A549 (cell line): ENCODE data around the gene BCAS1. TPM values are rescaled to one million over a fixed set of nuclear protein-coding genes. Genes with fewer than 3 reads are reported as not detected.

Source experiments
- ATAC-seq, 2 experiments: fragments of 200-7000 bp in 1 of 2; fragments of >200 bp in 1 of 2; cut with Nextera tagmentation in 1 of 2; cut with Tn5 transposase in 1 of 2; 3 replicates each; pipeline versions ENCODE4 v1.8.0 to v1.9.1; 2018 to 2020; ENCODE audit warnings: mild to moderate bottlenecking in 1 of 2, moderate library complexity in 1 of 2
- CTCF ChIA-PET: fragments of 300-600 bp; sonication (Branson Sonifier 250); formaldehyde crosslinking; extraction: SDS; loops from one replicate; lab custom pipeline; 2021; ENCODE audit warnings: antibody characterized with exemption, inconsistent platforms; lab: Yijun Ruan, JAX
- POLR2A ChIA-PET: fragments of 350-600 bp; formaldehyde crosslinking; extraction: SDS; loops from one replicate; lab custom pipeline; 2021; ENCODE audit warnings: antibody characterized with exemption, inconsistent platforms; lab: Yijun Ruan, JAX
- DNase-seq, 2 experiments: peaks; one replicate each; pipeline versions ENCODE4 v3.0.0 to v3.0.0-alpha.2; 2011 to 2016; ENCODE audit warnings: low read depth in 1 of 2, low spot score in 1 of 2
- FAIRE-seq: peaks from 2 replicates; lab custom pipeline; 2011; peaks lifted over from hg19 to GRCh38; lab: Jason Lieb, UNC
- H3K27ac ChIP-seq, 2 experiments: fragments of >200 bp; sonication (Bioruptor Twin); formaldehyde crosslinking; 3 replicates each; pipeline ENCODE4 v1.5.1; 2016 to 2017
- H3K4me1 ChIP-seq: fragments of >200 bp; sonication (Bioruptor Twin); formaldehyde crosslinking; 3 replicates; pipeline ENCODE4 v1.6.1; 2016
- H3K4me2 ChIP-seq: fragments of >200 bp; sonication (Bioruptor Twin); formaldehyde crosslinking; 3 replicates; pipeline ENCODE4 v1.6.1; 2016
- H3K4me3 ChIP-seq: fragments of >200 bp; sonication (Bioruptor Twin); formaldehyde crosslinking; 3 replicates; pipeline ENCODE4 v1.5.1; 2016
- H3K9me3 ChIP-seq: fragments of >200 bp; sonication (Bioruptor Twin); formaldehyde crosslinking; 3 replicates; pipeline ENCODE4 v1.6.1; 2016
- CBX2 ChIP-seq: fragments of 200-600 bp; sonication (generic); IDR thresholded peaks from 2 replicates; pipeline ENCODE4 v1.6.1; 2016; ENCODE audit warnings: low read depth, mild to moderate bottlenecking, borderline replicate concordance
- CEBPB ChIP-seq, 2 experiments: fragments of >200 bp in 1 of 2; sonication (Bioruptor Twin) in 1 of 2; formaldehyde crosslinking in 1 of 2; IDR thresholded peaks; 2 replicates each; pipeline ENCODE4 v1.6.1; 2012 to 2016
- CHD2 ChIP-seq: fragments of 150-350 bp; IDR thresholded peaks from 2 replicates; pipeline ENCODE4 v1.6.1; 2014; ENCODE audit warnings: low read length; ENCODE audit not compliant: partially characterized antibody
- CTCF ChIP-seq: fragments of >200 bp; sonication (Bioruptor Twin); formaldehyde crosslinking; IDR thresholded peaks from 3 replicates; pipeline ENCODE4 v1.5.1; 2016
- HDAC2 ChIP-seq: fragments of 200-600 bp; sonication (generic); IDR thresholded peaks from 2 replicates; pipeline ENCODE4 v1.6.1; 2016
- HEYL ChIP-seq: fragments of 250-450 bp; sonication (Bioruptor Pico); IDR thresholded peaks from 2 replicates; pipeline ENCODE4 v1.8.0; 2021; ENCODE audit warnings: mild to moderate bottlenecking, moderate library complexity
- HMGXB4 ChIP-seq: fragments of 250-450 bp; sonication (Bioruptor Pico); IDR thresholded peaks from 2 replicates; pipeline ENCODE4 v1.5.0; 2021; ENCODE audit warnings: mild to moderate bottlenecking, moderate library complexity, borderline replicate concordance
- MAX ChIP-seq: IDR thresholded peaks from 2 replicates; pipeline ENCODE4 v1.6.1; 2012
- NR3C1 ChIP-seq: fragments of >200 bp; sonication (Bioruptor Twin); formaldehyde crosslinking; IDR thresholded peaks from 3 replicates; pipeline ENCODE4 v1.6.1; 2017
- PBX3 ChIP-seq: IDR thresholded peaks from 2 replicates; pipeline ENCODE4 v1.6.1; 2012
- POLR2A ChIP-seq: IDR thresholded peaks from 2 replicates; pipeline ENCODE4 v1.6.1; 2012; ENCODE audit warnings: mild to moderate bottlenecking, low read length
- RAD21 ChIP-seq, 2 experiments: fragments of >200 bp in 1 of 2; sonication (Bioruptor Twin) in 1 of 2; formaldehyde crosslinking in 1 of 2; IDR thresholded peaks in 1 of 2; conservative IDR thresholded peaks in 1 of 2; 2 replicates in 1 of 2; 3 replicates in 1 of 2; pipeline ENCODE4 v1.6.1; 2012 to 2018; ENCODE audit warnings: inconsistent platforms in 1 of 2
- RCOR1 ChIP-seq: fragments of 150-350 bp; IDR thresholded peaks from 2 replicates; pipeline ENCODE4 v1.6.1; 2014; ENCODE audit warnings: antibody characterized with exemption, low read length, low read depth
- REST ChIP-seq: fragments of 200-600 bp; sonication (generic); IDR thresholded peaks from 2 replicates; pipeline ENCODE4 v1.6.1; 2016; ENCODE audit warnings: antibody characterized with exemption, mild to moderate bottlenecking, moderate library complexity
- SMC3 ChIP-seq: fragments of >200 bp; sonication (Bioruptor Twin); formaldehyde crosslinking; IDR thresholded peaks from 3 replicates; pipeline ENCODE4 v1.6.1; 2018; ENCODE audit warnings: inconsistent platforms
- SREBF2 ChIP-seq: fragments of 450-650 bp; IDR thresholded peaks from 2 replicates; pipeline ENCODE4 v1.6.1; 2014; ENCODE audit warnings: mild to moderate bottlenecking, moderate library complexity
- USF2 ChIP-seq: fragments of 450-650 bp; IDR thresholded peaks from 2 replicates; pipeline ENCODE4 v1.6.1; 2014; ENCODE audit warnings: antibody characterized with exemption
- ZC3H11A ChIP-seq: fragments of 450-650 bp; IDR thresholded peaks from 2 replicates; pipeline ENCODE4 v1.6.1; 2014; ENCODE audit warnings: antibody characterized with exemption, mild to moderate bottlenecking
- ZFP36 ChIP-seq: fragments of 450-650 bp; IDR thresholded peaks from 2 replicates; pipeline ENCODE4 v1.6.1; 2014; ENCODE audit warnings: borderline replicate concordance; ENCODE audit not compliant: partially characterized antibody
- WGBS: methylation state at CpG from one replicate; pipeline ENCODE4 v1.1.6; 2017; ENCODE audit errors: missing lambda C conversion rate; 5-methylcytosine and 5-hydroxymethylcytosine counted together
- polyA plus RNA-seq, 4 experiments: library from polyadenylated mRNA; depleted of rRNA in 3 of 4; stranded (reverse); fragments of >200 nt; fragmentation: RNase III in 1 of 4; extraction: RNeasy Plus Mini Kit Qiagen cat#74134 plus additional on column Dnase treatment in 1 of 4; gene quantifications; 2 replicates in 3 of 4; 3 replicates in 1 of 4; pipeline ENCODE4 v1.2.3, GENCODE V29; 2011 to 2017

Gene BCAS1
- polyA plus RNA-seq, 2 of the 4 experiments (the other 2 are of a cell fraction), result 1.4 to 3.9 TPM

- no peak for TF ChIP-seq SMC3
- TF ChIP-seq RCOR1, result no peak
- no peak for TF ChIP-seq CHD2
- no peak for TF ChIP-seq HEYL (CRISPR knock-in tag)
- no peak for TF ChIP-seq ZFP36
- TF ChIP-seq REST, result no peak
- TF ChIP-seq MAX, result no peak
- TF ChIP-seq SREBF2, result no peak
- TF ChIP-seq HMGXB4 (CRISPR knock-in tag), result no peak
- no peak for TF ChIP-seq POLR2A
- TF ChIP-seq, all 56 proteins: peak for 0
- DNase-seq (no peak), ATAC-seq (no peak), FAIRE-seq (no peak)
- H3K4me3 ChIP-seq, result no peak overlapping the region
- CTCF ChIA-PET, result interaction anchor here (0.6 to 2.2 kb wide), 14 partner anchors 10 to 807 kb away, joined by 3 to 10 read pairs (median 3); no protein-coding TSS in a partner anchor
- WGBS, result 85% methylated on average over 7 of the region's 7 CpGs
- H3K9me3 ChIP-seq, result no peaks in the 10 kb centered on the region
- no peak overlapping the region for H3K4me2 ChIP-seq
- POLR2A ChIA-PET, result no interaction called here
- no peak overlapping the region for H3K27ac ChIP-seq
- H3K4me1 ChIP-seq, result peaks cover 36% of the 10 kb centered on the region
Measured at GRCh38 chr20:53944796-53945195, 125.6 kb downstream of the BCAS1 start.

- peak overlapping the region; percentile 58 for H3K4me2 ChIP-seq
- no peaks in the 10 kb centered on the region for H3K9me3 ChIP-seq
- H3K4me3 ChIP-seq, result peak overlapping the region; percentile 11; the same call in 1 of the 3 replicates
- FAIRE-seq, result no peak
- peaks cover 47% of the 10 kb centered on the region for H3K4me1 ChIP-seq
- ChIA-PET CTCF (interaction anchor here (0.6 to 9.8 kb wide), 13 partner anchors 9 to 393 kb away, joined by 3 to 120 read pairs (median 3); no protein-coding TSS in a partner anchor), POLR2A (no interaction called here)
- DNase-seq, result peak in 1 of 2 experiments; percentile 55
- TF ChIP-seq CBX2 (no peak), RAD21 (conservative IDR thresholded peaks at IDR 0.05 in 1 of 2, IDR thresholded peaks at IDR 0.05 in 1 of 2) (peak; percentile 74 to 75), ZFP36 (no peak), PBX3 (no peak), CEBPB (IDR thresholded peaks at IDR 0.05) (peak in 1 of 2 experiments; percentile 44; a peak in 1 of 4 replicates), NR3C1 (no peak), SREBF2 (no peak), HDAC2 (no peak), SMC3 (peak; percentile 88), CTCF (peak; percentile 83), ZC3H11A (no peak), USF2 (no peak)
- H3K27ac ChIP-seq, result peak overlapping the region in 1 of 2 experiments; percentile 51; a peak in 3 of 6 replicates
- WGBS, result 16% methylated on average over 11 of the region's 11 CpGs
- ATAC-seq, result peak in 1 of 2 experiments; percentile 38; a peak in 3 of 6 replicates
Measured at GRCh38 chr20:53943522-53944291, 126.7 kb downstream of the BCAS1 start.
